GDM1 (cell line): ENCODE results near the gene GARIN5B.
"Not testable (repeated sequence)": the region's sequence is repeated elsewhere in the genome, so short reads cannot be mapped to it uniquely, and the experiment has no call there.

Experiments used
- DNase-seq: peaks from one replicate; lab custom pipeline; 2025; lab: John Stamatoyannopoulos, UW

GARIN5B gene

DNA sequence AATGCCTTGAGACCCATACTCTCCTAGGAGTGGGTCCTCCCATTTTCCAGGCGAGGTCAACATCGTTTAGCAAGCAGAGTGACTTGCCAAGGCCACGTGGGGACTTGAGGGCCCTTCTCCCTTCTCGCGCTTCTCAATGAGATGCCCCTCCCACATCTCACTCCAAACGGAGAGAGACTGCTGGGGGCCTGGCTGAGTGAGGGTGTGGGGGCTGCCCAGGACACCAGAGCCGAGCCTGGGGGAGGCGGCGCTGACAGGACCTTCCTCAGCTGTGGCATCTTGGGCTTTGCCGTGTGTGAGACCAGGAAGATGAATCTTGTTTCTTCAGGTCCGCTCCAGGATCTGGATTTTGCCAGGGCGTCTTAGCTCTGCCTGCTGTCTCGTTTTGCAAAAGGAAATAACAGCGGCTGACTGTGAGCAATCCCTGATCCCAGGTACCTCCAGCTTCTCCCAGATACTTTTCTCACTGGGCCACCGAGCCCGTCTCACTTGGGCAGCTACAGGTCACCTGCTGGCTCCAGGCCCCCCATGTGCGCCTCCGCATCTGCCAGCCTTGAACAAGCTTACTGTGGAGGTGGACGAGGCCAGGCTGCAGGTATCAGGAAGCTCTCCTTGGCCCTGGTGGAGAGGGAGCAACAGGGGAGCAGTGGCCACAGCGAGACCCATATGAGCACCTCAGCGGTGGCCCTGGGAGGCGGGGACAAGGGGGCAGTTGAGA lies 14.6 kb downstream of the GARIN5B start:
- DNase-seq = no peak

DNA sequence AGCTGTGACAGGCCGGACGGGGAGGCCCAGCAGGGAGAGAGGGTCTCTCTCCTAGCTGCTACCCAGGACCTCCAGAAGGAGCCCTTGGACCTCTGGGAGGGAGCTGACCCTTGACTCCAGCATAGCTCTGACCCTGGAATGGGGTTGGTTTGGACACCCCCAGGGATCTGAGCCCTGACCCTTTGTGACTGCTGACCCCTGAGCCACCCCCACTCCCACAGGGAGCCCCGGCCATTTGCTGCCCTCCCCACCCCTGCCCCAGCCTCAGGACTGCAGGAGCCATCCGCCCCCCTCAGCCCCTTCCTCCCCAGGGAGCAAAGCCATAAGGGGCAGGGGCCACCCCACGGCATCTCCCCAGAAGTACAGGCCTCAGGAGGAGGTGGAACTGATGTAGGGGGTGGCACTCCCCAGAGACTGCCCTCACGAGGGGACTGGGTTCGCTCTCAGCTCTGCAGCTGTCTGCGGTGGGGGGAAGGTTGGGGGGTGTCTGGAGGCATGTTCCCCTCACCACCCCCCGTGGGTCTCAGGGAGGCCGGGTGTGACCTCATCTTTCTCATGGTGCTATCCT lies 15.5 kb downstream of the GARIN5B start:
- DNase-seq = no peak

DNA sequence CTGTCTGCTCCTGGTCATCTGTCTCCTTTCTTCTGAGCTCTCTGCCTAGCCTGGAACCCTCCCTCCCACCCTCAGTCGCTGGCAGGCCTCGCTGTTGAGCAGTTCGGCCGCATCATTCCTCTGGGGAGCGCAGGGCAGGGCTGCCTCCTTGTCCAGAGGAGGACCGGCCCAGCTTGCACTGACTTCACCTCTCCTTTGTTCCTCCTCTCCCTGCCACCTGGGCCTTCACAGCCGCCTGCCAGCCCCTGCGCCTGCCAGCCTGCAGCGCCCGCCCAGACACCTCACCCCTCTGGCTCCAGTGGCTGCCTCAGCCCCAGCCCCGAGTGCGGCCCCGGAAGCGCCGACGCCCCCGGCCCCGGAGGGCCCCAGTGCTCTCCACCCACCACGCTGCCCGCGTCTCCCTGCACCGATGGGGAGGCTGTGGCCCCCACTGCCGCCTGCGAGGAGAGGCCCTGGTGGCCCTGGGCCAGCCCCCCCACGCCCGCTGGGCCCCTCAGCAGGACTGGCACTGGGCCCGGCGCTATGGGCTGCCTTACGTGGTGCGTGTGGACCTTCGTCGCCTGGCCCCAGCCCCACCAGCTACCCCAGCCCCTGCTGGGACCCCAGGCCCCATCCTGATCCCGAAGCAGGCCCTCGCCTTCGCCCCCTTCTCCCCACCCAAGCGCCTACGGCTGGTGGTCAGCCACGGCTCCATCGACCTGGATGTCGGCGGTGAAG lies 16.2 kb downstream of the GARIN5B start:
- no peak for DNase-seq

DNA sequence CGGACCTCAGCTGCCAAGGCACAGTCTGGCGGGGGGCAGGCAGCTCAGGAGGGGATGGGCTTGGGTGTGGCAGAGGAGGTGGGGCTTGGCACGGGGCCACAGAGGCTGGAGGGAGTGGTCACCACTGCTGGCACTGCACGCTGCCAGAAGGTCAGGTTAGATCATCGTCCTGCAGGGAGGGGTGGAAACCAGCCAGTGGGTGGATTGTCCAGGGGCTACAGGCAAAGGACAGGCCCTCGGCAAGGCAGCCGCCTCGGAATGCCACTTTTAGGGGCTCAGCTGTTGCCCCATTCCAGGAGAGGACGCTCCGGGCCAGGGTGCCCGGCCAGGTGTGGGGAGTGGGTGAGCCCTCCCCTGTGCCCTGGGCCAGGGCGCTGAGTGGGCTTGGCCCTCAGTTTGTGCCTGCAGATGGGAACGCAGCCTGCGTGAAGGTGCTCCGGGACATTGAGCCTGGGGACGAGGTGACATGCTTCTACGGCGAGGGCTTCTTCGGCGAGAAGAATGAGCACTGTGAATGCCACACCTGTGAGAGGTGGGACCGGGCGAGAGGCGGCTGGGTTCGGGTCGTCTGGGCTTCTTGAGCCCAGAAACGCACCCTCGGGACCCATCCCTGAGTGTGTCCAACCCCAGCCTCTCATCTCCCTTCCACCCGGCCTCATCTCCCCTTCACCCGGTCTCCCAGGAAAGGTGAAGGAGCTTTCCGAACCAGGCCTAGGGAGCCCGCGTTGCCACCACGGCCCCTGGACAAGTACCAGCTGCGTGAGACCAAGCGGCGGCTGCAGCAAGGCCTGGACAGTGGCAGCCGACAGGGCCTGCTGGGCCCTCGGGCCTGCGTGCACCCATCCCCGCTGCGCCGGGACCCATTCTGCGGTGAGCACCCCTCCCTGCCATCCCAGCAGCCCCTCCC lies 17.0 kb downstream of the GARIN5B start:
- no peak for DNase-seq

DNA sequence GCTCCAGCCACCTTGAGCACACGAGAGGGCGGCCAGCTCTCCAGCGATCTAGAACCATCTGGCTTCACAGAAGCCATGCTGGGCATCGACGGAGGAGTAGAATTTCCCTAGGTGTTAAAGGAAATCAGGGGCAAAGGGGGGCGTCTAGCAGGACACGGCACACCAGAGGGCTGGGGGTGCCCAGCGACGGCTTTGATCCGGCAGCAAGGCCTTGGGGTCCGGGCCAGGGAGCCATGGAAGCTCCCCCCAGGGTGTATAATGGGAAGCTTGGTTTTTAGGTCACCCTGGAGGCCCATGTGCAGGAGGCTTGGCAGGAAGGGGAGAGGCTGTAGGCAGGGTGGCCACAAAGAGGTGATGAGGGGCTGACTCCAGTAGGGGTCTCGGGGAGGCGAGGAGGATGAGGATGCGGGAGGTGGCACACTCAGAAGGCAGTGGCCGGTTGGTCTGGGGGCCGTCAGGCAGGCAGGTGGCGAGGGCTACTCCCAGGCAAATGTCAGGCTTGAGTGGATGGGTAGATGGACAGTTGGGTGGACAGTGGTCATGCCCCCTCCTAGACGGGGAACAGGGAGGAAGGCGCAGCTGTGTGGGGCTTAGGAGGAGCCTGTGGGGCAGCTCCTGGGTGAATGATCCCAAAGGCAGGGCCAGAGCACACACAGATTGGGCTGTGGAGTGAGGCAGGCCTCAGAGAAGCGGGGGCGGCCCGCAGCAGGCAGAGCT lies 17.8 kb downstream of the GARIN5B start:
- DNase-seq = no peak

DNA sequence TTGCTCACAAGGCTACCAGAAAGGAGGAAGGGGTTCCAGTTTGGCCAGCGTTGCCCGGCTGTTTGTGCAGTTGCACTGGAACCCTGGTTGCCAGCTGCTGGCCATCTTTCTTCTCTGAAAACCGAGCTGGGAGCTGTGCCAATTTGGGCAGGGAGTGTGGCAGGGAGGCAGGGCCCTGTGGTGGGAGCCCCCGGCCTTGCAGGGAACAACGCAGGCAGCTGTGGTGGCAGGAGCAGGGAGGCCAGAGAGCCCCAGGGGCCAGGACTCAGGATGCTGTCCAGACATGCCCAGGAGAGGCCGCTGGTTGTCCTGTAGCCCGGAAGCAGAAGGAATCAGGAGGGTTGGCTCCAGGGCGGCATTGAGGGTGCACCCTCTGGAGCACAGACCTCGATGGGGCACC lies 18.6 kb downstream of the GARIN5B start:
- DNase-seq = no peak

DNA sequence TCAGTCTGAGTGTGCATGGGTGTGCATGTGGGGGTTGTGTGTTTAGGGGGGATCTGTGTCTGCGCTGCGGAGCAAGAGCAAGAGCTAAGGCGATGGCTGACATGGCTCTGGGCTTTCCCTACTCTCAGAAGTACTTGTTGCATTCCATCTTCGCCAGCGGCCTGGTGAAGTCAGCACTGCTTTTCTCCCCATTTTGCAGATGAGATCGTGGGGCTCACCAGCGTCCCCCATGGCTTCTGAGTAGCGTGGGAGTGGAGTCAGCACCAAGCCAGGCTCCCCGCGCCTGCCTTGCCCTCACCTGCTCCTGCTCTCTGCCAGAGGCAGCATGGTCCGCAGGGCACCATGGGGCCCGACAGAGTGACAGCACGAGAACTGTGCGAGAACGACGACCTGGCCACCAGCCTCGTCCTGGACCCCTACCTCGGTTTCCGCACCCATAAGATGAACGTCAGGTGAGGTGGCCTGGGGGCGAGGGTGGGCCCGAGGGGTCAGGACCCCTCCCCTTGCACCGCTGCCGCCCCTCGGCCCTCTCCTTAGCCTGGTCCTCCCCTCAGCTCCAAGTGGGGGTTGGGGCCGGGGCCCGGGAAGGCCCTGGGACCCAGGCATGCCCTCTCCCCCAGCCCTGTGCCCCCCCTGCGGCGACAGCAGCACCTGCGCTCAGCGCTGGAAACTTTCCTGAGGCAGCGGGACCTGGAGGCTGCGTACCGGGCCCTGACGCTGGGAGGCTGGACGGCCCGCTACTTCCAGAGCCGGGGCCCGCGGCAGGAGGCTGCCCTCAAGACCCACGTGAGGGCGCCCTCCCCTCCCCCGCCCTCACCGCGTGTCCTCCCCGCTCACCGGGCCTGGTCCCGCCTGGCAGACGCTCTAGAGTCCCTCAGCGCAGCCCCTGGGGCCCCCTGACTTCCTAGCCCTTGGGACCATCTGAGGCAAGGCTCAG lies 21.2 kb downstream of the GARIN5B start:
- DNase-seq = no peak

DNA sequence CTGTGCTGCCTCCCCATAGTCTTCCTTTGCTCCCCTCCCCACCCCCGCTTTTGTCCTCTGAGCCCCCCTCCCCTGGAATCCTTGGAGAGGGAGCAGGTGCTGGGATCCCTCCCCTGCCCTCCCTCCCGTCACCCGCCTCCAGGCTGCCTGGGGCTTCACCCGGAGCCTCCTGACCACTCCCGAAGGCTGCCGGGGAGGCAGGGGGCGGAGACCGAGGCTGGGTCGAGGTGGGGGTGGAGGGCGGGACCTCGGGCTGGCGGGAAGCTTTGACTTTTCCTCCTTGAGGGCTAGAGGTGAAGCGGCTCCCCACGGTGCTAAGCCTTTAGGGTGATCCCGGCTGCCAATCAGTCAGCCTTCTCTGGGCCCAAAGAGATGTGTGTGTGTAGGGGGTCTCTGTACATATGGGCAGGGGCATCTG lies 21.9 kb downstream of the GARIN5B start:
- peak; percentile 42 for DNase-seq

DNA sequence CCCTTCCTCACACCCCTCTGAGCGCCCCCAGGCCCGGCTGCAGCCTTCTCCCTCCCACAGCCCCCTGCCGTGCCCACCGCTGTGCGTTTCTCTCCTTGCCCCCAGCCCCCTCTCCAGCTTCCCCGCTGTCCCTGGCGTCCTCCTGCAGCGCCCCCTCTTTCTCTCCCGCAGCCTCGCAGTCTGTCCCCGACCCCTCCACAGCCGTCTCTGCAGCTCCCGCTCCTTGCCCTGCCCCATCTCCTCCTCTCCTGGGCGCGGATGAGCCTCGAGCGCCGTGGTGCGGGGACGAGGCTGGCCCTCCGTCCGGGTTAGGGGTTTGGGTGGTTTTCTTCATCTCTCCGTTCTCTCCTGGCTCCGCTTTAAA lies 22.3 kb downstream of the GARIN5B start:
- no peak for DNase-seq

DNA sequence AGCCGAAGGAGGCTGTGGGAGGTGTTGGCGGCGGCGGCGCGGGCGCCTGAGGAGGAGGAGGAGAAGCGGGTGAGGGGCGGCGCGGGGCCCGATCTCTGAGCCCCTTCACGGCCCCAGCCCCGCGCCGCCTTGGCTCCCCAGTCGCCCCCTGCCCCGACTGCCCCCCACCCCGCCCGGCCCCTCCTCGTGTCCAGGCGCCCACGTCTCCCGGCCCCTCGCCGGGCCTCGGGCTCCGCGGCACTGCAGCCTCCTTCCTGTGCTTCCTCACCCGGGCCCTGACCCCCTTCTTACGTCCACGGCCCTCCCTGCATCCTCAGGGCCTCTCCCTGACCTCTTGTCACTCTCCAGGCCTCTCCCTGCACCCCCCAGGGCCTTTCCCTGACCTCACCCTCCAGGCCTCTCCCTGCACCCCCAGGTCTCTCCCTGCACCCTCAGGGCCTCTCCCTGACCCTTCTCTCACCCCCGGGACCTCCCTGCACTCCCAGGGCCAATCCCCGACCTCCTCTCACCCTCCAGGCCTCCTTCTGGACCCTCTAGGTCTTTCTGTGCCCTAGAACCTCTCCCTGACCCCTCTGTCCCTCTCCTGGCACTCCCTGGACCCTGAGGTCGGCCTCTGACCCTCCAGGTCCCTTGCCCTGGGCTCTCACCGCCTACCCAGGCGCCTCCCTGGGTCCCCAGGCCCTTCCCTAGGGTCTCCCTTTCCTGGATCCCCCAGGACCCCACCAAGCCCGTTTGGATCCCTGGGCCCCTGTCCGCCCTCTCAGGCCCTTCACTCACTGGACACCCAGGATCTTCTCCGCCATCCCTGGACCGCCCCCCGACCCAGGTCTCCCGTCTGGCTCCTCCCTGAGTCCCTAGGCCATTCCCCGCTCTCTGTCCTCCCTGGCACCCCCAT lies 22.9 kb downstream of the GARIN5B start:
- no peak for DNase-seq

DNA sequence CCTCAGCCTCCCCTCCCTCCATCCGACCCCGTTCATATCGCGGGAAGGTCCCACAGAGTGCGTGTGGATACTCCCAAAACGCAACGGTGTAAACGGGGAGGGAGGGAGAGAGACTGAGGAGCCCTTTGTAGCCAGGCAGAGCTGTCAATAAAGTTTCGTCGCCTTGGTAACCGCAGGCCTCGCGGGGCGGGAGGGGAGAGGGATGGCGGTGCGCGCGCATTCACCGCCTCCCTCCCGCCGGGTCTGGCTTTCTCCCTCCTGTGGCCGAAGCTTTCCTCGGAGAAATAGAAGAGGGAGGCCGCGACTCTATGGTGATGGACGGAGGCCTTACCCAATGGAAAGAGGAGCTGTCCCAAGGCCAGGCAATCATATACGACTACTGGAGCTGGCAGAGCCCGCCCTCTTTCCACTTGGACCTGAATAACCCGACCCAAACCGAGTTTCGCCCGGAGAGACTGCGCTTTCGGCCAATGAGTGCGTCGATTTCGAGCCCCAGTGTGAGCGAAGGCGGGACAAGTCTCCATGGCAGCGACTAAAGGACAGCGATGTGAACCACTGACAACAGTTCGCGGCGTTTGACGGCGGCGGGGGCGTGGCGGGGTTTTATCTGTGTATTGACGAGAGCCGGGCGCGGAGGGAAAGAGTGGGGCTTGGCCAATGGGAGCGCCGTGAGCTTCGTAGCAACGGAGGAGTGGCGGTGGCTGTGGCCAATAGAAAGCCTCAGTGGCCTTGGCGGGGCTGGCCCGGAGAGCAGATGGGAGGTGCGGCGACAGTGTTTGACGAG lies 23.8 kb downstream of the GARIN5B start, which contains the start of gene KMT5C:
Gene KMT5C, plus strand, starts transcription at position 772 of the 784 bp plus-strand sequence. CDS start 2,061 bp downstream, outside the sequence.
- peak; percentile 100 for DNase-seq

DNA sequence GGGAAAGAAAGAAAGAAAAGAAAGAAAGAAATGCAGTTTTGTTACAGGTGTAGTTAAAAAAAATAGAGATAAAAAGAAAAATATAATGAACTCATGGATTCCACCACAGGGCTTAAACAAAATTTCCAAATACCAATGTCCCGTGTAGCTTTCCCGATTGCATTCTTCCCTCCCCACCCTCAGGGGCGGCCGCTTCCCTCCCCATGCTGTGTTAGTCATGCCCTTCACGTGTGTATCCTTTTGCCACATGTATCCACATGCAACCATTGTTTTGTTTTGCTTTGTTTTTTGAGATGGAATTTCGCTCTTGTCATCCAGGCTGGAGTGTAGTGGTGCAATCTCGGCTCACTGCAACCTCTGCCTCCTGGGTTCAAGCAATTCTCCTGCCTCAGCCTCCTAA lies 27.0 kb downstream of the GARIN5B start:
- no peak for DNase-seq

DNA sequence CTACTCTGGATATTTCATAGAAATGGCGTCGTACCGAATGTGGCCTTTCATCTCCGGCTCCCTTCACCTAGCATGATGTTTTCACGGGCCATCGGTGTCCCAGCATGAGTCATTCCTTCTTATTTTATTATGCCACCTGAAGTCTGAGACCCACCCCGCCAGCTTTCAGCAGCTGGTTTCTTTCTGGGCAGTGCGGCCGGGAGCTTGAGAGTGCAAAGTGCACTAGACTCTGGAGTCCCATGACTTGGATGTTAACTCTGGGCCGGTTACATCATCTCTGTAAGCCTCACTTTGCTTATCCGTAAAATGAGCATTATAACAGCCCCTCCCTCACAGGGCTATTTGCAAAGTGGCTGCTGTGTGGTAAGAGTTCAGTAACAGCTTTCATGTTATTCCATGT lies 29.2 kb downstream of the GARIN5B start:
- DNase-seq = no peak

DNA sequence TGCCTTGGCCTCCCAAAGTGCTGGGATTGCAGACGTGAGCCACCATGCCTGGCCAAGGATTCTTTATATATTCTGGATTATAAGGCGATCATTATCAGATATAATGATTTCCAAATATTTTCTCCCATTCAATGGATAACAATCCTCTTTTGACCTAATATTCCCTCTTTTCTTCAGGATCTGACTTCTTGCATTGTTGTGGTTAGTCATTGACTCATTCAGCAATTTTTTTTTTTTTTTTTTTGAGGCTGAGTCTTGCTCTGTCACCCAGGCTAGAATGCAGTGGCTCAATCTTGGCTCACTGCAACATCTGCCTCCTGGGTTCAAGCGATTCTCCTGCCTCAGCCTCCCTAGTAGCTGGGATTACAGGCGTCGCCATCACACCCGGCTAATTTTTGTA lies 33.3 kb downstream of the GARIN5B start:
- DNase-seq = not testable (repeated sequence)

DNA sequence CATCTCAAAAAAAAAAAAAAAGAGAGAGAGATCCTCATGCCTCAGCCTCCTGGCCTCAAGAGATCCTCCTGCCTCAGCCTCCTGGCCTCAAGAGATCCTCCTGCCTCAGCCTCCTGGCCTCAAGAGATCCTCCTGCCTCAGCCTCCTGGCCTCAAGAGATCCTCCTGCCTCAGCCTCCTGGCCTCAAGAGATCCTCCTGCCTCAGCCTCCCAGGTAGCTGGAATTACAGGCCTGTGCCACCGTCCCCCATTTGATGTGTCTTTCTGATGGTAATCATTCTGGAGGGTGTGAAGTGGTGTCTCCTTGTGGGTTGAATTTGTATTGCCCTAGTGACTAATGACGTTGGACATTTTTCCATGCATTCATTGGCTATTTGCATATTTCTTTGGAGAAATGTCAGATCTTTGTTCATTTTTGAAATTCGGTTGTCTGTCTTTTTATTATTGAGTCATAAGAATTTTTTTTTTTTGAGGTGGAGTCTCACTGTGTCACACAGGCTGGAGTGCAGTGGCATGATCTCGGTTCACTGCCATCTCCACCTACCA lies 34.2 kb downstream of the GARIN5B start:
- DNase-seq = not testable (repeated sequence)

DNA sequence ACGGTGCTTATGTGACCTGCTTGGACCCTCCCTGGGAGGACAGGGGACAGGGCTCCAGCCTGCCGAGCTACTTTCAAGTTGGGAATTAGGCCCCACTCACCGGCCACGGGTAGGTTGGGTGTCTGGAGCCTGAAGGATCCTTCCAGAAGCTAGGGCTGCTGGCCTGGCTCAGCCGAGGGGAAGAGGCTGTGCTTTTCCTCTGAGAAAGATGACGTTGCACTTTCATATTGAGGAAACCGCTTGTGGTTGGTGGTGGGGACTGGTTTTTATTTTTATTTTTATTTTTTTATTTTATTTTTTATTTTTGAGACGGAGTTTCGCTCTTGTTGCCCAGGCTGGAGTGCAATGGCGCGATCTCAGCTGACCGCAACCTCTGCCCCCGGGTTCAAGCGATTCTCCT lies 37.9 kb downstream of the GARIN5B start, which contains the start of gene TMEM150B:
Gene TMEM150B, minus strand, starts transcription at position 170 of the 400 bp plus-strand sequence. CDS start 4,305 bp downstream, outside the sequence.
- peak; percentile 47 for DNase-seq

DNA sequence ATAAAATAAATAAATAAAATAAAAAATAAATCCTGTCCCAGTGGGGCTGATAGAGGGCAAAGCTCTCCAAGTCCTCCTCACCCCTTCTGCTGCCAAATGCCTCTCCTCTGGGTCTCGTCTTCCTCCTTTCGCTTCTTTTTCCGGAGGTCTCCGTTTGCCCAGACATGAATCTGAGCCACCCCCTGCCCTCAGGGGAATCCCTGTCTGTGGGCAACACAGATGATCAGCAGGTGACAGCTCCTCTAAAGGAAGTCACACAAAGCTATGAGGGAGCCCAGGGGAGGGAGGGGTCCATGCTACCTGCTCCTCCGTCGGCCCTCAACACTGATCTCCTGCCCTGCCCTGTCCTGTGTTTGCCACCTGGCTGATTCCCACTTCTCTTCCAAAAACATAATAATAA lies 38.4 kb downstream of the GARIN5B start:
- no peak for DNase-seq
